ENCODE results near the gene RNF220.

- no peak for TF ChIP-seq TAF1 (IDR thresholded peaks at IDR 0.05; ENCODE audit: borderline replicate concordance, low read depth, low read length)
- TF ChIP-seq YY1 (IDR thresholded peaks at IDR 0.05; ENCODE audit: low read depth): no peak
Measured at GRCh38 chr1:44613941-44614340, 208.9 kb downstream of the RNF220 start.

Data from SK-N-SH (cell line).